Measurements from ENCODE around the gene CRBN.
A peak's percentile ranks its signal among the peaks of the same experiment; 100 is the strongest.

The CRBN gene

GRCh38 chr3:3196148-3196861, 16.8 kb upstream of the CRBN start:
- H3K36me3 ChIP-seq (ENCODE audit: insufficient read depth, low read length): no peaks in the 10 kb centered on the region
- no peak overlapping the region for H3K4me3 ChIP-seq (ENCODE audit: low read length, poor library complexity, severe bottlenecking)
- no peak overlapping the region for H3K4me2 ChIP-seq (ENCODE audit: low read depth, low read length, poor library complexity, severe bottlenecking)
- peaks cover 48% of the 10 kb centered on the region for H3K4me1 ChIP-seq (ENCODE audit: insufficient read depth, low read length, poor library complexity, severe bottlenecking)
- no peaks in the 10 kb centered on the region for H4K20me1 ChIP-seq (ENCODE audit: insufficient read depth, low read length, poor library complexity, severe bottlenecking)
- TF ChIP-seq CTCF (conservative IDR thresholded peaks at IDR 0.05; ENCODE audit: low read length) (peak; percentile 90), EZH2phosphoT487 (IDR thresholded peaks at IDR 0.05; ENCODE audit: borderline replicate concordance) (no peak)
- H3K9me3 ChIP-seq (ENCODE audit: insufficient read depth, low read depth, low read length): no peaks in the 10 kb centered on the region
- peaks cover 5% of the 10 kb centered on the region for H3F3A ChIP-seq (ENCODE audit: low read depth)
- no peaks in the 10 kb centered on the region for H3K79me2 ChIP-seq (ENCODE audit: insufficient read depth, low read length)
- H3K9ac ChIP-seq (ENCODE audit: low read depth, low read length, poor library complexity, severe bottlenecking): no peak overlapping the region
- H3K9me2 ChIP-seq (replicated peaks; ENCODE audit: low read depth, low read length): no peaks in the 10 kb centered on the region
- no peaks in the 10 kb centered on the region for H3K27me3 ChIP-seq (ENCODE audit: insufficient read depth, low read length, poor library complexity, severe bottlenecking)
- peak overlapping the region; percentile 62; the same call in 1 of the 2 replicates for H2AFZ ChIP-seq (ENCODE audit: low read length)

DNA sequence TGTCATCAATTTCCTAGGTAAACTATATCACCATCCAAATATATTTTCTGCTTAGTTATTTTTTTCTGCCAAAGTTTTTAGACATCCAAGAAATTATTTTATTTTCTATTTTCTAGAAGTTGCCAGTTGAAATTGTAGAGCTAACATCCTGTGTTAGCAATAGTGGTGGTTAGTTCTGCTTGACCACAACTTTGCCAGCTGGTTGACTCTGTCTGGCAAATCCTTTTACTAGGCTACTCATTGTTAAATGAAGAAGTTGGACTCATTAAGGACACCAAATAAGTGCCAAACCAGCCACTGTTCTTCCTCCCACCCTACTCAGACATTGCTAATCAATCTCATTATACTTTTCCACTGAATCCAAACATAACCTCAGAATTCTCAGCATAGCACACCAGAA, 15.4 kb upstream of the CRBN start:
- Histone ChIP-seq H3F3A (ENCODE audit: low read depth) (peaks cover 6% of the 10 kb centered on the region), H4K20me1 (ENCODE audit: insufficient read depth, low read length, poor library complexity, severe bottlenecking) (no peaks in the 10 kb centered on the region), H3K79me2 (ENCODE audit: insufficient read depth, low read length) (no peaks in the 10 kb centered on the region), H3K27me3 (ENCODE audit: insufficient read depth, low read length, poor library complexity, severe bottlenecking) (no peaks in the 10 kb centered on the region), H3K9me3 (ENCODE audit: insufficient read depth, low read depth, low read length) (no peaks in the 10 kb centered on the region), H3K4me1 (ENCODE audit: insufficient read depth, low read length, poor library complexity, severe bottlenecking) (peaks cover 54% of the 10 kb centered on the region), H2AFZ (ENCODE audit: low read length) (peak overlapping the region; percentile 24; the same call in 1 of the 2 replicates), H3K4me2 (ENCODE audit: low read depth, low read length, poor library complexity, severe bottlenecking) (peak overlapping the region; percentile 43), H3K9me2 (replicated peaks; ENCODE audit: low read depth, low read length) (no peaks in the 10 kb centered on the region), H3K36me3 (ENCODE audit: insufficient read depth, low read length) (no peaks in the 10 kb centered on the region), H3K9ac (ENCODE audit: low read depth, low read length, poor library complexity, severe bottlenecking) (no peak overlapping the region), H3K4me3 (ENCODE audit: low read length, poor library complexity, severe bottlenecking) (no peak overlapping the region)
- TF ChIP-seq CTCF (conservative IDR thresholded peaks at IDR 0.05; ENCODE audit: low read length) (no peak), EZH2phosphoT487 (IDR thresholded peaks at IDR 0.05; ENCODE audit: borderline replicate concordance) (no peak)

- Histone ChIP-seq H3K9me2 (replicated peaks; ENCODE audit: low read depth, low read length) (no peaks in the 10 kb centered on the region), H3K9me3 (ENCODE audit: insufficient read depth, low read depth, low read length) (no peaks in the 10 kb centered on the region), H3K4me1 (ENCODE audit: insufficient read depth, low read length, poor library complexity, severe bottlenecking) (peaks cover 66% of the 10 kb centered on the region), H3K4me3 (ENCODE audit: low read length, poor library complexity, severe bottlenecking) (peak overlapping the region; percentile 52), H3K27me3 (ENCODE audit: insufficient read depth, low read length, poor library complexity, severe bottlenecking) (no peaks in the 10 kb centered on the region), H3K36me3 (ENCODE audit: insufficient read depth, low read length) (no peaks in the 10 kb centered on the region), H3K79me2 (ENCODE audit: insufficient read depth, low read length) (no peaks in the 10 kb centered on the region), H3K4me2 (ENCODE audit: low read depth, low read length, poor library complexity, severe bottlenecking) (peak overlapping the region; percentile 74), H3F3A (ENCODE audit: low read depth) (peaks cover 6% of the 10 kb centered on the region), H4K20me1 (ENCODE audit: insufficient read depth, low read length, poor library complexity, severe bottlenecking) (no peaks in the 10 kb centered on the region), H2AFZ (ENCODE audit: low read length) (peak overlapping the region; percentile 31; the same call in 1 of the 2 replicates), H3K9ac (ENCODE audit: low read depth, low read length, poor library complexity, severe bottlenecking) (peak overlapping the region; percentile 61)
- TF ChIP-seq CTCF (conservative IDR thresholded peaks at IDR 0.05; ENCODE audit: low read length): no peak
- no peak for TF ChIP-seq EZH2phosphoT487 (IDR thresholded peaks at IDR 0.05; ENCODE audit: borderline replicate concordance)
Observed at GRCh38 chr3:3192286-3192675, 12.8 kb upstream of the CRBN start.

Measured in Loucy (cell line).